Lower lobe of right lung (tissue), 2 donors: Measurements from ENCODE around the gene PDGFC. TPM values are rescaled to one million over a fixed set of nuclear protein-coding genes. Genes with fewer than 3 reads are reported as not detected.

Experiments
- ATAC-seq, 2 donors: fragments of 200-7000 bp; cut with Tn5 transposase; one replicate each; pipeline ENCODE4 v1.9.1; 2020 to 2022; ENCODE audit warnings: mild to moderate bottlenecking in 2 of 2, moderate library complexity in 2 of 2
- DNase-seq: peaks from one replicate; pipeline ENCODE4 v3.0.0-alpha.2; 2020
- H3K27ac ChIP-seq: fragments of 200-600 bp; one replicate; pipeline ENCODE4 v1.8.0; 2022
- H3K27me3 ChIP-seq: fragments of 200-600 bp; one replicate; pipeline ENCODE4 v1.8.0; 2022; ENCODE audit warnings: low read depth
- H3K36me3 ChIP-seq: fragments of 200-600 bp; one replicate; pipeline ENCODE4 v1.8.0; 2022; ENCODE audit warnings: mild to moderate bottlenecking
- H3K4me1 ChIP-seq: fragments of 200-600 bp; one replicate; pipeline ENCODE4 v1.8.0; 2022
- H3K4me3 ChIP-seq: fragments of 200-600 bp; one replicate; pipeline ENCODE4 v1.8.0; 2022; ENCODE audit warnings: mild to moderate bottlenecking
- H3K9me3 ChIP-seq: fragments of 200-600 bp; one replicate; pipeline ENCODE4 v1.8.0; 2022
- CTCF ChIP-seq: fragments of 200-600 bp; IDR thresholded peaks from one replicate; pipeline ENCODE4 v1.8.0; 2022; ENCODE audit warnings: antibody characterized with exemption, mild to moderate bottlenecking
- intact Hi-C: fragments of 100-400 bp; cut with DNase I; formaldehyde crosslinking; loops from one replicate; pipeline ENCODE4 v1.11.0; 2022
- total RNA-seq: library from RNA; stranded (reverse); fragmentation: NEBNext Ultra II Directional; extraction: Animal tissue kit (Norgen Biotek cat#: 25700); gene quantifications from one replicate; pipeline ENCODE4 v1.2.1, GENCODE V29; 2021
- donor health status: DM: no; HTN: yes; CAD: no; lungs with severe emphysema.

Gene PDGFC
- total RNA-seq, 1 donor from 2014 or later: 30.6 TPM

- H3K27me3 ChIP-seq: no peaks in the 10 kb centered on the region
- DNase-seq (no peak), ATAC-seq (no peak)
- H3K9me3 ChIP-seq: peaks cover under 1% of the 10 kb centered on the region
- H3K36me3 ChIP-seq: no peaks in the 10 kb centered on the region
- H3K27ac ChIP-seq: no peak overlapping the region
- intact Hi-C loops: no loop called here
- TF ChIP-seq CTCF: no peak
- no peaks in the 10 kb centered on the region for H3K4me1 ChIP-seq
- no peak overlapping the region for H3K4me3 ChIP-seq
These were observed 11.8 kb upstream of the PDGFC start for GRCh38 chr4:156983366-156983765.

- H3K27ac ChIP-seq: no peak overlapping the region
- H3K27me3 ChIP-seq: no peaks in the 10 kb centered on the region
- no peak for ATAC-seq
- TF ChIP-seq CTCF: no peak
- intact Hi-C loops: no loop called here
- no peaks in the 10 kb centered on the region for H3K9me3 ChIP-seq
- no peaks in the 10 kb centered on the region for H3K36me3 ChIP-seq
- no peak for DNase-seq
- H3K4me1 ChIP-seq: no peaks in the 10 kb centered on the region
- H3K4me3 ChIP-seq: no peak overlapping the region
These were observed 9.7 kb upstream of the PDGFC start for GRCh38 chr4:156981262-156981769.

- TF ChIP-seq CTCF: no peak
These were observed 6.0 kb upstream of the PDGFC start for GRCh38 chr4:156977435-156978160.

GRCh38 chr4:156976147-156976546, 4.5 kb upstream of the PDGFC start:
- intact Hi-C loops: no loop called here
- H3K4me3 ChIP-seq: no peak overlapping the region
- no peak for TF ChIP-seq CTCF
- no peak for ATAC-seq
- H3K9me3 ChIP-seq: no peaks in the 10 kb centered on the region
- DNase-seq: no peak
- H3K27ac ChIP-seq: no peak overlapping the region
- H3K36me3 ChIP-seq: no peaks in the 10 kb centered on the region
- H3K4me1 ChIP-seq: peaks cover 9% of the 10 kb centered on the region
- no peaks in the 10 kb centered on the region for H3K27me3 ChIP-seq

More at GRCh38 chr4:156977435-156978160, 6.0 kb upstream of the PDGFC start:
- H3K4me1 ChIP-seq: peaks cover 5% of the 10 kb centered on the region
- no peak overlapping the region for H3K4me3 ChIP-seq
- H3K36me3 ChIP-seq: no peaks in the 10 kb centered on the region
- H3K27ac ChIP-seq: no peak overlapping the region
- intact Hi-C loops: no loop called here
- H3K9me3 ChIP-seq: no peaks in the 10 kb centered on the region
- ATAC-seq (no peak), DNase-seq (no peak)
- H3K27me3 ChIP-seq: no peaks in the 10 kb centered on the region

GRCh38 chr4:156975686-156976085, 4.1 kb upstream of the PDGFC start:
- Histone ChIP-seq H3K36me3 (no peaks in the 10 kb centered on the region), H3K27me3 (no peaks in the 10 kb centered on the region), H3K27ac (no peak overlapping the region), H3K4me3 (no peak overlapping the region), H3K4me1 (peaks cover 9% of the 10 kb centered on the region), H3K9me3 (no peaks in the 10 kb centered on the region)
- no peak for TF ChIP-seq CTCF
- DNase-seq (no peak), ATAC-seq (no peak)
- intact Hi-C loops: no loop called here
